ENCODE measurements around the gene PTPN14.

PTPN14 gene

GRCh38 chr1:214327514-214327913 is 223.9 kb downstream of the PTPN14 start:
- H4K20me1 ChIP-seq (ENCODE audit: insufficient read depth, low read length): peaks cover 4% of the 10 kb centered on the region; the same call in 1 of the 2 replicates
- H3K4me3 ChIP-seq (ENCODE audit: low read length): no peak overlapping the region

GRCh38 chr1:214326406-214326805 is 225.0 kb downstream of the PTPN14 start:
- H3K27me3 ChIP-seq (ENCODE audit: low read depth, low read length): no peaks in the 10 kb centered on the region
- no peak overlapping the region for H3K9ac ChIP-seq (ENCODE audit: low read length)
- H3K4me2 ChIP-seq (ENCODE audit: low read length): no peak overlapping the region
- peaks cover 40% of the 10 kb centered on the region for H3K4me1 ChIP-seq (ENCODE audit: low read length)
- H3K27ac ChIP-seq (ENCODE audit: low read length): no peak overlapping the region
- peaks cover 12% of the 10 kb centered on the region; the same call in 1 of the 2 replicates for H4K20me1 ChIP-seq (ENCODE audit: insufficient read depth, low read length)
- H3K36me3 ChIP-seq (replicated peaks; ENCODE audit: low read depth, low read length): peaks cover 36% of the 10 kb centered on the region
- H3K4me3 ChIP-seq (ENCODE audit: low read length): no peak overlapping the region
- no peaks in the 10 kb centered on the region for H3K9me3 ChIP-seq (ENCODE audit: insufficient read depth, low read length)
- TF ChIP-seq CTCF (IDR thresholded peaks at IDR 0.05; ENCODE audit: low read depth, low read length) (no peak), EZH2phosphoT487 (IDR thresholded peaks at IDR 0.05; ENCODE audit: low read depth) (no peak)
- no peaks in the 10 kb centered on the region for H3K79me2 ChIP-seq (ENCODE audit: low read length)
- H2AFZ ChIP-seq (ENCODE audit: low read depth, low read length): no peak overlapping the region

More at GRCh38 chr1:214327514-214327913, 223.9 kb downstream of the PTPN14 start:
- H3K27me3 ChIP-seq (ENCODE audit: low read depth, low read length): no peaks in the 10 kb centered on the region
- H3K4me1 ChIP-seq (ENCODE audit: low read length): peaks cover 29% of the 10 kb centered on the region
- H3K4me2 ChIP-seq (ENCODE audit: low read length): 0 out of 2 replicates have a peak overlapping the region, but pooled peaks have one; percentile 3
- H3K9ac ChIP-seq (ENCODE audit: low read length): no peak overlapping the region
- no peaks in the 10 kb centered on the region for H3K9me3 ChIP-seq (ENCODE audit: insufficient read depth, low read length)
- TF ChIP-seq EZH2phosphoT487 (IDR thresholded peaks at IDR 0.05; ENCODE audit: low read depth) (no peak), CTCF (IDR thresholded peaks at IDR 0.05; ENCODE audit: low read depth, low read length) (no peak)
- H3K79me2 ChIP-seq (ENCODE audit: low read length): no peaks in the 10 kb centered on the region
- H3K36me3 ChIP-seq (replicated peaks; ENCODE audit: low read depth, low read length): peaks cover 26% of the 10 kb centered on the region
- no peak overlapping the region for H2AFZ ChIP-seq (ENCODE audit: low read depth, low read length)
- no peak overlapping the region; the same call in 1 of the 2 replicates for H3K27ac ChIP-seq (ENCODE audit: low read length)

- TF ChIP-seq CTCF (IDR thresholded peaks at IDR 0.05; ENCODE audit: low read depth, low read length): no peak
- no peak for TF ChIP-seq EZH2phosphoT487 (IDR thresholded peaks at IDR 0.05; ENCODE audit: low read depth)
Observed at GRCh38 chr1:214324896-214325800, 226.3 kb downstream of the PTPN14 start.

DNA sequence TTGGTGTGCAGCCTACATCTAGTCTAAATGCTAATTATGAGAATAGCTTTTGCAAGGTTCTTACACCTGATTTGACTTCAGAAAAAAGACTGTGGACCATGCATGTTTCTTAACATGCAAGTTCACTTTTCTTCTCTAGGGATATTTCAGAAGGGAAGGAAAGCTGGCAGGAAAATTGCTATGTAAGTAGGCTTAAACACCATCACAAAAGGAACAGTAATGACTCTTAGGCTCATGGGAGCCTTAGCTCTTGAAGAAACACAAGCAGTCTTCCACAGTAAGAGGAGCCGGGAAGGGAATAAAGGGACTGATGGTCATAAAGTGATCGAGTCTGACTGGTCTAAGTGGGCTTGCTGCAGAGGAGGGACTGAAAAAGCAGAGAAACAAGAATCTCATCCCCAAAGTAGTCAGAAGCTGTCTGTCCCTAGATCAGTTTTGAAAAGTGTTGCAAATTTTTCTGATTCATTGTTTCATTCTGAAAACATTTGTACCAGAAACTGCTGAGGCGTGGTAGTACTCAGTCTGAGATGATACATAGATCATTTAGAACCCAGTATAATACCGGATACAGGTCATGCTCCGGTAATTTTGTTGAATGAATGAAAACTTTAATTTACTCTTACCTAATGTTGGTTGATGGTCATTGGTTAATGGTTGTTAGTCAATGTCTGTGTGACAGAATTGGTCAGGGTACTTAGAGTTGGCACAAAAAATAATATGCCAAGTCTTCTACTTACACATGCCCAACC is 229.5 kb downstream of the PTPN14 start:
- Histone ChIP-seq H3K4me1 (ENCODE audit: low read length) (peaks cover 41% of the 10 kb centered on the region), H3K27me3 (ENCODE audit: low read depth, low read length) (no peaks in the 10 kb centered on the region), H3K27ac (ENCODE audit: low read length) (no peak overlapping the region), H2AFZ (ENCODE audit: low read depth, low read length) (no peak overlapping the region), H3K79me2 (ENCODE audit: low read length) (no peaks in the 10 kb centered on the region), H3K9me3 (ENCODE audit: insufficient read depth, low read length) (no peaks in the 10 kb centered on the region), H3K4me3 (ENCODE audit: low read length) (no peak overlapping the region), H3K9ac (ENCODE audit: low read length) (no peak overlapping the region), H4K20me1 (ENCODE audit: insufficient read depth, low read length) (peaks cover 8% of the 10 kb centered on the region; the same call in 1 of the 2 replicates), H3K4me2 (ENCODE audit: low read length) (peak overlapping the region; percentile 56), H3K36me3 (replicated peaks; ENCODE audit: low read depth, low read length) (peaks cover 38% of the 10 kb centered on the region)
- TF ChIP-seq CTCF (IDR thresholded peaks at IDR 0.05; ENCODE audit: low read depth, low read length): no peak
- TF ChIP-seq EZH2phosphoT487 (IDR thresholded peaks at IDR 0.05; ENCODE audit: low read depth): no peak

More at GRCh38 chr1:214324896-214325800, 226.3 kb downstream of the PTPN14 start:
- H3K79me2 ChIP-seq (ENCODE audit: low read length): no peaks in the 10 kb centered on the region
- H3K4me2 ChIP-seq (ENCODE audit: low read length): no peak overlapping the region
- no peak overlapping the region for H3K4me3 ChIP-seq (ENCODE audit: low read length)
- peaks cover 43% of the 10 kb centered on the region for H3K4me1 ChIP-seq (ENCODE audit: low read length)
- H3K27ac ChIP-seq (ENCODE audit: low read length): no peak overlapping the region
- peaks cover 40% of the 10 kb centered on the region for H3K36me3 ChIP-seq (replicated peaks; ENCODE audit: low read depth, low read length)
- H3K9ac ChIP-seq (ENCODE audit: low read length): no peak overlapping the region
- H2AFZ ChIP-seq (ENCODE audit: low read depth, low read length): no peak overlapping the region
- H3K27me3 ChIP-seq (ENCODE audit: low read depth, low read length): no peaks in the 10 kb centered on the region
- no peaks in the 10 kb centered on the region for H3K9me3 ChIP-seq (ENCODE audit: insufficient read depth, low read length)
- H4K20me1 ChIP-seq (ENCODE audit: insufficient read depth, low read length): peaks cover 12% of the 10 kb centered on the region; the same call in 1 of the 2 replicates
